Choroid plexus epithelial cell (primary cell): Measurements from ENCODE around the gene PARD6B.
A peak's percentile ranks its signal among the peaks of the same experiment; 100 is the strongest.

Source experiments
- DNase-seq: peaks from one replicate; pipeline ENCODE4 v3.0.0-alpha.2; 2010; ENCODE audit warnings: low read depth
- H3K4me3 ChIP-seq: 2 replicates; pipeline ENCODE4 v1.5.1; 2011; ENCODE audit warnings: low read depth, mild to moderate bottlenecking, control low read depth, low read length, moderate library complexity
- CTCF ChIP-seq: conservative IDR thresholded peaks from 2 replicates; pipeline ENCODE4 v1.5.1; 2011; ENCODE audit warnings: low read depth, mild to moderate bottlenecking, control low read depth, inconsistent platforms, low read length, moderate library complexity

PARD6B gene

GRCh38 chr20:50724851-50725723 is 6.3 kb upstream of the PARD6B start:
- peak; percentile 93 for DNase-seq

GRCh38 chr20:50725724-50726005 is 5.7 kb upstream of the PARD6B start:
- no peak for DNase-seq
- TF ChIP-seq CTCF, result no peak
- no peak overlapping the region for H3K4me3 ChIP-seq

More at GRCh38 chr20:50724851-50725723, 6.3 kb upstream of the PARD6B start:
- TF ChIP-seq CTCF, result no peak
- H3K4me3 ChIP-seq, result no peak overlapping the region

GRCh38 chr20:50726955-50727791 is 4.2 kb upstream of the PARD6B start:
- TF ChIP-seq CTCF, result no peak
- H3K4me3 ChIP-seq, result no peak overlapping the region
- DNase-seq, result no peak

GRCh38 chr20:50727792-50728485 is 3.4 kb upstream of the PARD6B start:
- TF ChIP-seq CTCF, result no peak
- no peak for DNase-seq
- H3K4me3 ChIP-seq, result no peak overlapping the region

- no peak for DNase-seq
- TF ChIP-seq CTCF, result no peak
- H3K4me3 ChIP-seq, result no peak overlapping the region
Measured at GRCh38 chr20:50728486-50728980, 2.8 kb upstream of the PARD6B start.

- no peak for TF ChIP-seq CTCF
- no peak overlapping the region for H3K4me3 ChIP-seq
- no peak for DNase-seq
Measured at GRCh38 chr20:50728981-50729874, 2.2 kb upstream of the PARD6B start.
